Memory B cell (primary cell): Measurements from ENCODE around the gene PNPLA7.

Experiments used
- ATAC-seq: fragments of 150-1000 bp; cut with Tn5 transposase; 2 replicates; pipeline ENCODE4 v1.10.0; 2021; ENCODE audit warnings: low read depth, mild to moderate bottlenecking, moderate library complexity
- DNase-seq, 2 donors: peaks; one replicate each; pipeline ENCODE4 v3.0.0; 2022; ENCODE audit warnings: low spot score in 2 of 2
- H3K27ac Mint-ChIP-seq: one replicate; pipeline ENCODE4 v1.8.0; 2022; ENCODE audit warnings: mild to moderate bottlenecking, moderate library complexity, mixed read lengths
- H3K27me3 Mint-ChIP-seq: one replicate; pipeline ENCODE4 v1.8.0; 2022; ENCODE audit warnings: mixed read lengths
- H3K36me3 Mint-ChIP-seq: one replicate; pipeline ENCODE4 v1.8.0; 2022; ENCODE audit warnings: mild to moderate bottlenecking, mixed read lengths
- H3K4me1 Mint-ChIP-seq: one replicate; pipeline ENCODE4 v1.8.0; 2022; ENCODE audit warnings: mixed read lengths
- H3K4me3 Mint-ChIP-seq: one replicate; pipeline ENCODE4 v1.8.0; 2022; ENCODE audit warnings: mild to moderate bottlenecking, moderate library complexity, mixed read lengths
- H3K9me3 Mint-ChIP-seq: one replicate; pipeline ENCODE4 v1.8.0; 2022; ENCODE audit warnings: mixed read lengths

PNPLA7 gene

DNA sequence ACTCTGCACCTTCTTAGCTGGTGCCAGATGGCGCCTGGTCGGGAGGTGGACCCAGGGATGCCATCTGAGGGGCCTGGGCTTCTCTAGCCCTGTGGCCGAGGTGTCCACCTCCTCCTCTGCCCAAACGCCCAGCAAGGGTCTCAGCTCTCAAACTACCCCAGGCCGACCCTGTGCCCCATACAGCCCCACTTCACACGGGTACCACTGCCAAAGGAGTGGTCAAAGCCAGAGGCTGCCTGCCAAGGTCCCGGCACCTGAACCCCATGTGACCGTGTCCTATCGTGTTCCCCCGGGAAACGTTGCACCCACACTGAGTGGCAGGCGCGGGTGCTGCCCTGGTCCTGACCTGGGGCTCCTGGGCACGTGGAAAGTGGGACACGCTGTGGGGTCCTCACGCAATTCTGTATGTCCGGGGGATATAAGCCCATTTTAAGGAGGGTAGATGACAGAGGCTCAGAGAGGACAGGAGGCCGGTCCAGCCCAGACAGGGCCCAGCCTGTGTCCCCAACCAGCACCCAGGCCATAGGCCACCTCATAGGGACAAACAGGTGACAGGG lies 111.0 kb downstream of the PNPLA7 start:
- H3K4me3 Mint-ChIP-seq, result no peak overlapping the region
- peaks cover 3% of the 10 kb centered on the region for H3K4me1 Mint-ChIP-seq
- no peaks in the 10 kb centered on the region for H3K9me3 Mint-ChIP-seq
- no peak for DNase-seq
- no peak overlapping the region for H3K27ac Mint-ChIP-seq
- H3K36me3 Mint-ChIP-seq, result no peaks in the 10 kb centered on the region
- ATAC-seq, result no peak
- H3K27me3 Mint-ChIP-seq, result peaks cover 14% of the 10 kb centered on the region

DNA sequence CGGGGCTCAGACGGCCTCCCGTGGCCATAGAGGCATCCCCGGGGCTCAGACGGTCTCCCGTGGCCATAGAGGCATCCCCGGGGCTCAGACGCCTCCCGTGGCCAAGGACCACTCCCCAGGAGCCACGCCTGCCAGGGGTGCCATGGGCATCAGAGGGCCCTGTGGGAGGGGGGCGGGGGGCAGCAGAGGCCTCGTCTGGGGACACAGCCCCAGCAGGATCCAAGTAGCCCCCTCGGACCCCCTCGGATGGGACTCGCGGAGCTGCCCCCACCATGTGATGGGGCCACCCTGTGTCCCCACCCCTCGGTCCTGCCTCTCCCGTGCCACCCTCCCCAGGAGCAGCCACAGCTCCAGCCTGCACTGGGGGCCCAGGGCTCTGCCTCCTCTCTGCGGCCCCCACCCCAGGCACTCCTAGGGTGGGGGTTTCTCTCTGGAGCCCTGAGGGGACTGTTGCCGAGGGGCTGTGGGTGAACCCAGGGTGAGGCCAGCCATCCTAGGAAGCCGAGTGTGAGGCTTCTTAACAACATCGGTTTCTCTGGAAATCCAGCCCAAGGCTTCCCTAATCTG lies 111.5 kb downstream of the PNPLA7 start:
- no peak for ATAC-seq
- Mint-ChIP-seq H3K9me3 (no peaks in the 10 kb centered on the region), H3K36me3 (no peaks in the 10 kb centered on the region), H3K4me3 (no peak overlapping the region), H3K27ac (no peak overlapping the region), H3K4me1 (peaks cover 3% of the 10 kb centered on the region), H3K27me3 (peaks cover 14% of the 10 kb centered on the region)
- DNase-seq, result no peak

DNA sequence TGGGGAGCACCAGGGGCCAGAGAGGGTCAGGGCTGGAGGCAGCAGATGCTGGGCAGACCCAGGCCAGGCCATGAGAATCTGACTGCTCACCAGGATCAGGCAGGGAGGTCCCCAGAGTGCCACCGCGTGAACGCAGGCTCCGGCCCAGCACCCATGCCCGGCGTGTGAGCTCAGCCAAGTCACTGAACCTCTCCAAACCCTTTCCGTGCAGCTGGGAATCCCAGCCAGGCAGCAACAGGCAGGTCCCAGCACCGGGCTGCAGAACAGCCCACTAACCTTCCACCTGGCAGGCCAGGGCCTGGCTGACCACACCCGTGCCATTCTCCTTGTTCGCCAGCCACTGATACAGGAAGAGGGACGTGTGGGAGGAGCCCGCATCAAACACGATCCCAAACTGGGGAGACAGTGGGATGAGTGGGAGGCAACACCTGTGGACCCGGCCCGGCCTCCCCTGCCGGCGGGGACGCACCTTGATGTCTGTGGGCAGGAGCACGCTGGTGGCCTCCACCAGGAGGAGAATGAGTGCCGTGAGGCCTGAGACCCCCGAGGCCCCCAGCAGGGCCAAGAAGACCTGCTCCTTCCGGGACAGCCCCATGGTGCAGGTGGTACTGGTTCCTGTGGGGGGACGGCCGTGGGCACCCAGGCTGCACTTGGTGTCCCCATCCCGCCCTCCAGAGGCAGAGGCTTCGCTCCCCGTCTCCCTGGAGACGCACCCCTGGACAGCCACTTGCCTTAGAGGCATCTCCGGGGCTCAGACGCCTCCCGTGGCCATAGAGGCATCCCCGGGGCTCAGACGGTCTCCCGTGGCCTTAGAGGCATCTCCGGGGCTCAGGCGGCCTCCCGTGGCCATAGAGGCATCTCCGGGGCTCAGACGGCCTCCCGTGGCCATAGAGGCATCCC lies 112.3 kb downstream of the PNPLA7 start:
- Mint-ChIP-seq H3K9me3 (no peaks in the 10 kb centered on the region), H3K36me3 (no peaks in the 10 kb centered on the region), H3K27me3 (peaks cover 13% of the 10 kb centered on the region), H3K4me1 (peaks cover 3% of the 10 kb centered on the region), H3K4me3 (no peak overlapping the region), H3K27ac (no peak overlapping the region)
- ATAC-seq (no peak), DNase-seq (no peak)

DNA sequence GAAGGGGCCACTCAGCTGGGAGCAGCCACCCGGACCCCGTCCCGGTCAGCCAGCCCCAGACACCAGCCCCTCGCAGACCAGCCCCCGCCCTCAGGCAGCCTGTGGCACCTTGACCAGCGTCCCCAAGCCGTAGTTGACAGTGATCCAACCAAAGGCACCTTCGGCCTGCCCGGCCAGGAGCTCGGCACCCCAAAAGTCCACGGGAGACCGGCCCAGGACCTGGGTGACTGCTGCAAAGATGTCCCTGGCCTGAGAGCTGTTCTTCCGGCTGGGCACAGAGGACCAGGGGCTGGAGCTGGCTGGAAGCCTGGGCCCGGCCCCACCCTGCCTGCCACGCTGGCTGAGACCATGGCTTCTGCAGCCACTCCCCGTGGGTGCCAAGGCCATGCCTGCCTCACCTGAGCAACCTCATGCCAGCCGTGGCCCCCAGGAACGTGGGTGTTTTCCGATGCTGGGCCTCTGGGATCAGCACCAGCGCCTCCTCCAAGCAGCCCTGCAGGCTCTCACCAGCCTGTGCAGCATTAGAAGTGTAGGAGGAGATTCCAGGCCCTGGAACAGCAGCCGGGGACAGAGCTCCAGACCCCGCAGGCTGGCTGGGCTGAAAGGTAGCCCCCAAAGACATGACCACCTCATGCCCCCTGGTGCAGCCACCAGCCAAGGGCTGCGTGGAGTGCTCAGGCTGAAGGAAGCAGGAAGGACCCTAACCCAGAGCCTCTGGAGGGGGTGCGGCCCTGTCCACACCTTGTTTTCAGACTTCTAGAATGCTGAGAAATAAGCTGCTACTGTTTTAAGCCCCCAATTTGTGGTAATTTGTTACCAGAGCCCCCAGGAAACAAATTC lies 113.2 kb downstream of the PNPLA7 start:
- peaks cover 2% of the 10 kb centered on the region for H3K4me1 Mint-ChIP-seq
- peaks cover 11% of the 10 kb centered on the region for H3K27me3 Mint-ChIP-seq
- ATAC-seq (no peak), DNase-seq (no peak)
- no peaks in the 10 kb centered on the region for H3K9me3 Mint-ChIP-seq
- H3K36me3 Mint-ChIP-seq, result no peaks in the 10 kb centered on the region
- no peak overlapping the region for H3K27ac Mint-ChIP-seq
- H3K4me3 Mint-ChIP-seq, result no peak overlapping the region

DNA sequence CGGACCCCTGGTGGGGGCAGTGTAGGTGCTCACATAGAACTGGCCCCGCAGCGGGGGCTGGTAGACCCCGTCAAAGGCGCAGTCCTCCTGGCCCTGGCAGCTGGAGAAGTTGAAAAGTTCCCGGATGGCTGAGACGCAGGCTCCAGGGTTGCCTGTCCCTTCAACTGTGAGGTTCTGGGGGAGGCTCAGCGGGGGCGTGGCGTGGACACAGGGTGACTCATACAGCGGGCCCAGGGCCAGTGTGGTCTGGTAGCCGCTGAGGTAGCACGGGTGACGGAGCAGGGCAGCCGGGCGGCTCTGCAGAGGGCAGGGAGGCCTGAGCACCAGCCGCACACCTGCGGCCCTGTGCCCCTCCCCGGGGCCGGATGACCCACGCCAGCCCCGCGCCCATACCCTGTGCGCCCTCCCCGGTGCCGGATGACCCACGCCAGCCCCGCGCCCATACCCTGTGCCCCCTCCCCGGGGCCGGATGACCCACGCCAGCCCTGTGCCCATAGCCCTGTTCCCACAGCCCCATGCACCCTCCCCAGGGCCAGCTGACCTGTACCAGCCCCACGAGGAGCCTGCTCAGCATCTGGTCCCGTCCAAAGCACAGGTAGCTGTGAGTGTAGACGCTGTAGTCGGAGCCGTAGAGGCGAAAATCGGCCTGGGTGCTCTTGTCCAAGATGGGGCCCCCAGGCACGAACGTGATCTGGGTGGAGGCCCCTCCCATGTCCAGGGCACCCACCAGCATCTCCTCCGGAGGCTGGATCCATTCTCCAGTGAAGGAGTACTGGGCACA lies 114.0 kb downstream of the PNPLA7 start:
- Mint-ChIP-seq H3K4me1 (no peaks in the 10 kb centered on the region), H3K27me3 (peaks cover 9% of the 10 kb centered on the region), H3K27ac (no peak overlapping the region), H3K9me3 (no peaks in the 10 kb centered on the region), H3K4me3 (no peak overlapping the region), H3K36me3 (no peaks in the 10 kb centered on the region)
- DNase-seq (no peak), ATAC-seq (no peak)

DNA sequence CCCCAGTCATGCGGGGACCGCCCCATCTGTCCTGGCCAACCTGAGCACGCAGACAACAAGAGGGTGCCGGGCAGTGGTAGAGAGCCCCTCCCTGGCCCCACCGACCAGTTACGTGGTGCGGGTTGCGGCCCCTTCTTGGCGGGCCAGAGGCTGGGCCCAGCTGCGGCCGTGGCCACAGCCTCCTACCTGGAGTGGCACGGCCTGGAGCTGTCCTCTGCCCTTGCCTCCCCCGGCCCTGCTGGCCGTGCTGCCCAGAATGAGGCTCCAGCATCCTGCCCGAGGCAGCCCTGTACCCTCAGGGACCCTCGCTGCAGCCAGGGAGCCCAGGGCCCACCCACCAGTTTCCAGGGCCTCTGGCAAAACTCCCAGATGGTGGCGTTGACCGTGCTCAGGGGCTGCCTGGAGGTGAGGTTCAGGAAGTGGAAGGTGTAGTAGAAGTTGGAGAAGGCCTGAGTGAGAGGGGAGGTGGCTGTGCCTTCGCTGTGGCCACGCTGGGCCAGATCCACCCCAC lies 114.8 kb downstream of the PNPLA7 start:
- Mint-ChIP-seq H3K4me3 (no peak overlapping the region), H3K36me3 (no peaks in the 10 kb centered on the region), H3K4me1 (no peaks in the 10 kb centered on the region), H3K9me3 (no peaks in the 10 kb centered on the region), H3K27me3 (peaks cover 9% of the 10 kb centered on the region), H3K27ac (no peak overlapping the region)
- DNase-seq (no peak), ATAC-seq (no peak)

DNA sequence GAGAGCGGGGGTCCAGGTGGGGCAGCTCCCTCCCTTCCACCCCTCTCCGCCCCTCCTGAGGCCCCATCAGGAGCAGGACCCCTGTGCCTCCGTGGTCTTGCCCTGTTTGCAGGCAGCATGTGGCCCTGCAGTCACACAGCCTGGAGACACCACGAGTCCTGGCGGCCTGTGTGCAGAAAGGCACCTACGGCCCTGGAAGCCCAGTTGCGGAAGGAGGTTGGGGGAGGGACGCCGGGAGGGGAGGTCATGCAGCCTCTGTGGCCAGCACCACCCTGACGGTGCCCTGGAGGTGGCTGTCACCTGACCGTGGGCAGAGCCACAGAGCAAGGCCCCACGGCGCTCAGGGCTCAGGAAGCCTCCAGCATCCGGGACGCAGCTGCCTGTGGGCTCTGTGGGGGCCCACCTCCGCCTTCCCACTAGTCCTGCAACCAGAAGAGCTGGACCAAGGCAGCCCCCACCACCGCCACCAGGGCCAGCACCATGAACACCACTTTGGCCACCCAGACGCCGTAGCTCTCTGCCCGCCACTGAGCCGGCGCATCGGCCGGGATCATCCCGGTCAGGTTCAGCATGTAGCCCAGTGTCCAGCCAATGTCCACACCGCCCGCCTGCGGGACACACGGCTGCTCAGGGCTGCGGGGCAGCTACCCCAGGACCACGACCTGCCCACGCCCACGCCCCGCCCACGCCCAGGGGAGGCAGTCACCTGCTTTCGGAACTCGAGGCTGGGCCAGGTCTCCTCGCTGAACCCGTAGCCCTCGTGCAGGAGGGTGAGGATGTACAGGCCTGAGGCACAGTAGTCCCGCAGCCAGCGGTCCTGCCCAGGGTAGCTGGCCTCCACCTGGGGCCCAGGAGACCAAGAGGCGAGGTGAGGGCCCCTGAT lies 115.5 kb downstream of the PNPLA7 start:
- H3K36me3 Mint-ChIP-seq, result no peaks in the 10 kb centered on the region
- no peaks in the 10 kb centered on the region for H3K9me3 Mint-ChIP-seq
- peaks cover 2% of the 10 kb centered on the region for H3K4me1 Mint-ChIP-seq
- H3K4me3 Mint-ChIP-seq, result no peak overlapping the region
- H3K27me3 Mint-ChIP-seq, result peaks cover 9% of the 10 kb centered on the region
- no peak overlapping the region for H3K27ac Mint-ChIP-seq
- DNase-seq (no peak), ATAC-seq (no peak)

DNA sequence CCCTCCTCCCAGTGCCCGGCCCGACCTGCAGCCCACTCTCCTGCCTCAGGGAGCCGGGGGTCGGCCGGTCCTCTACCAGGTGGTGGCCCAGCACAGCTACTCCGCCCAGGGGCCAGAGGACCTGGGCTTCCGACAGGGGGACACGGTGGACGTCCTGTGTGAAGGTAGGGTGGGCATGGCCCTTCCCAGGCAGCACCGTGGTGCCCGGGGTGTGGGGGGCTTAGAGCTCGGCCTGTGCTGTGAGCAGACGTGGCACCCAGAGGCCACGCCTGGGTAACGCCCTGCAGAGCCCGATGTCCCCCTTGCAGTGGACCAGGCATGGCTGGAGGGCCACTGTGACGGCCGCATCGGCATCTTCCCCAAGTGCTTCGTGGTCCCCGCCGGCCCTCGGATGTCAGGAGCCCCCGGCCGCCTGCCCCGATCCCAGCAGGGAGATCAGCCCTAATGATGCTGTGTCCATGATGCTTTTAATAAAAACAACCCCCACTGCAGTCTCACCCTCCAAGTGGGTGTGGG lies 116.2 kb downstream of the PNPLA7 start:
- Mint-ChIP-seq H3K27me3 (peaks cover 3% of the 10 kb centered on the region), H3K4me1 (peaks cover 4% of the 10 kb centered on the region), H3K4me3 (no peak overlapping the region), H3K36me3 (no peaks in the 10 kb centered on the region), H3K9me3 (no peaks in the 10 kb centered on the region), H3K27ac (no peak overlapping the region)
- no peak for DNase-seq
- no peak for ATAC-seq

DNA sequence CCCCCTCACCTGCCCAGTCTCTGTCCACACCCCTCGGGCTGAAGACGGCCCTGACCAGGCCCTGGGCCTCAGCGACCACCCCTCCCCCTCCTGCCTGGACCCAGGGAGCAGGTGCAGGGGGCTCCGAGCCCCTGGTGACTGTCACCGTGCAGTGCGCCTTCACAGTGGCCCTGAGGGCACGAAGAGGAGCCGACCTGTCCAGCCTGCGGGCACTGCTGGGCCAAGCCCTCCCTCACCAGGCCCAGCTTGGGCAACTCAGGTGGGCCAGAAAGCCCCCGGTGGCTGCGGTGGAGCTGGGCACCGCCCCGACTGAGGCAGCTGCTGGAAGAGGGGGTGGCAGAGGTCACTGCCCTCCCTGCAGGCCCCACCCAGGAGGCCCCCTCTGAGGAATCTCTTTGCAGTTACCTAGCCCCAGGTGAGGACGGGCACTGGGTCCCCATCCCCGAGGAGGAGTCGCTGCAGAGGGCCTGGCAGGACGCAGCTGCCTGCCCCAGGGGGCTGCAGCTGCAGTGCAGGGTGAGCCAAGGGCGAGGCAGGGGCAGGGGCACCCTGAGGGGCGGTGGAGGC lies 116.8 kb downstream of the PNPLA7 start:
- peaks cover 6% of the 10 kb centered on the region for H3K4me1 Mint-ChIP-seq
- no peak overlapping the region for H3K27ac Mint-ChIP-seq

DNA sequence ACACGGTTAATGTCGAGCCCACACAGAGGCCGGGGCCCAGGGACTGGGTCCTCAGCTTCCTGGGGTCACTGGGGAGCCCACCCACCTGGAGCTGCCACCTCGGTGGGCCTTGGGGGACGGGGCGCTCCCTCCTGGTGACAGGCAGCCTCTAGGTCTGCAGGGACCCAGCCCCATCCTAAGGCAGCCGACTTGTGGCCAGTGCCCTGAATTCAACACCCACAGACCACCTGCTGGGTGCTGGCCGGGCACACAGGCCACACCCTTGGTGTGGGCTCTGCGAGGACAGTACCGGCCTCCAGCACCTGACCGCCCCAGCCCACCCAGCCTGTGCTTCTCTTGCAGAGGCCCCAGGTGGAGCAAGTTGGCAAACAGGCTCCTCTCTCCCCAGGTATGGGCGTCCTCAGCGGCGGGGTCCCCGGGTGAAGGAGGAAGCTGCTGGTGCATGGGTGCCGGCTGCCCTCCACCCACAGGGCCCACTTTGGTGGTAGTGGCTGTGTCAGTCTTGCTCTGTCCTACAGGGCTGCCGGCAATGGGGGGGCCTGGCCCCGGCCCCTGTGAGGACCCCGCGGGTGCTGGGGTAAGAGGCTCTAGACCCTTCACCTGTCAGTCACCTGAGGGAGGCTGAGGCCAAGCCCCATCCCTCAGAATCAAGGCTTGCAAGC lies 117.4 kb downstream of the PNPLA7 start:
- peaks cover 6% of the 10 kb centered on the region for H3K4me1 Mint-ChIP-seq
- H3K27ac Mint-ChIP-seq, result no peak overlapping the region
- H3K9me3 Mint-ChIP-seq, result no peaks in the 10 kb centered on the region
- H3K4me3 Mint-ChIP-seq, result no peak overlapping the region
- ATAC-seq (no peak), DNase-seq (no peak)
- no peaks in the 10 kb centered on the region for H3K36me3 Mint-ChIP-seq
- peaks cover 2% of the 10 kb centered on the region for H3K27me3 Mint-ChIP-seq

More for the DNA sequence above, 116.8 kb downstream of the PNPLA7 start:
- ATAC-seq (no peak), DNase-seq (no peak)
- Mint-ChIP-seq H3K27me3 (peaks cover 4% of the 10 kb centered on the region), H3K36me3 (no peaks in the 10 kb centered on the region), H3K4me3 (no peak overlapping the region), H3K9me3 (no peaks in the 10 kb centered on the region)

DNA sequence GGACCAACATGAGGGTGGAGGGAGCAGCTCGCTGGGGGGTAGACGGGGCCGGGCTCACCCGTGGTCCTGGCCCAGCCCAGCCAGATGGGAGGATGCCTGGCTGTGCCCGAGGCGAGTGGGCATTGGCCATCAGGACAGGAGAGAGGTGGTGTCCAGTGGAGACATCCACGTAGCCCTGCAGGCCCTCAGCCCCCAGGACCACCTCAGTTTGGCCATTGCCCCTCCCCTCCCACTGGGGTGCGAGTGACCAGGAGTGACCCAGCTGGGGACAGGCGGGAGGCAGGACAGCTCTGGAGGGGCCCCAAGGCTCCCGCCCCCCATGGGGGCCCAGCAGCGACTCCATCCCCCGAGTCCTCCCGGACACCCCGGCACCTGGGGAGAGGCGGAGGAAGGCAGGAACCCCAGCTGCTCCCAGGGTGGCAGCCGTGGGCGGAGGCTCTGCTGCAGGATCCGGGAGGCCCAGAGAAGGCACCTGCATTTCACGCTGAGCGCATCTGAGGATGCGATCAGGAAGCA lies 118.7 kb downstream of the PNPLA7 start:
- ATAC-seq (no peak), DNase-seq (no peak)
- Mint-ChIP-seq H3K27ac (no peak overlapping the region), H3K4me3 (no peak overlapping the region), H3K4me1 (peaks cover 6% of the 10 kb centered on the region), H3K9me3 (no peaks in the 10 kb centered on the region), H3K27me3 (peaks cover 1% of the 10 kb centered on the region), H3K36me3 (no peaks in the 10 kb centered on the region)
